ENCODE results near the gene MYZAP. TPM values are rescaled to one million over a fixed set of nuclear protein-coding genes. Genes with fewer than 3 reads are reported as not detected.

Gene MYZAP
- total and polyA plus RNA-seq, 10 of the 15 experiments (the other 5 are each of a cell fraction or from before 2014, with no cell fraction given): not detected

GRCh38 chr15:57547243-57547755 lies 44.4 kb upstream of the MYZAP start (continued):
- TF ChIP-seq ZNF592 (IDR thresholded peaks at IDR 0.05) (no peak), NFYA (IDR thresholded peaks at IDR 0.05; ENCODE audit: borderline replicate concordance, low read depth, low read length) (no peak), ZZZ3 (IDR thresholded peaks at IDR 0.05; ENCODE audit: control insufficient read depth, insufficient read length, low read depth) (no peak), HDAC6 (IDR thresholded peaks at IDR 0.05; ENCODE audit: unreplicated experiment) (no peak), ESRRA (IDR thresholded peaks at IDR 0.05; ENCODE audit: low read length) (no peak), HSF1 (IDR thresholded peaks at IDR 0.05; ENCODE audit: low read depth, low read length) (no peak), CEBPZ (IDR thresholded peaks at IDR 0.05; ENCODE audit: low read depth, low read length) (no peak), NFIC (IDR thresholded peaks at IDR 0.05; ENCODE audit: low read depth, low read length) (no peak)
- TF ChIP-seq, protein P1, sequence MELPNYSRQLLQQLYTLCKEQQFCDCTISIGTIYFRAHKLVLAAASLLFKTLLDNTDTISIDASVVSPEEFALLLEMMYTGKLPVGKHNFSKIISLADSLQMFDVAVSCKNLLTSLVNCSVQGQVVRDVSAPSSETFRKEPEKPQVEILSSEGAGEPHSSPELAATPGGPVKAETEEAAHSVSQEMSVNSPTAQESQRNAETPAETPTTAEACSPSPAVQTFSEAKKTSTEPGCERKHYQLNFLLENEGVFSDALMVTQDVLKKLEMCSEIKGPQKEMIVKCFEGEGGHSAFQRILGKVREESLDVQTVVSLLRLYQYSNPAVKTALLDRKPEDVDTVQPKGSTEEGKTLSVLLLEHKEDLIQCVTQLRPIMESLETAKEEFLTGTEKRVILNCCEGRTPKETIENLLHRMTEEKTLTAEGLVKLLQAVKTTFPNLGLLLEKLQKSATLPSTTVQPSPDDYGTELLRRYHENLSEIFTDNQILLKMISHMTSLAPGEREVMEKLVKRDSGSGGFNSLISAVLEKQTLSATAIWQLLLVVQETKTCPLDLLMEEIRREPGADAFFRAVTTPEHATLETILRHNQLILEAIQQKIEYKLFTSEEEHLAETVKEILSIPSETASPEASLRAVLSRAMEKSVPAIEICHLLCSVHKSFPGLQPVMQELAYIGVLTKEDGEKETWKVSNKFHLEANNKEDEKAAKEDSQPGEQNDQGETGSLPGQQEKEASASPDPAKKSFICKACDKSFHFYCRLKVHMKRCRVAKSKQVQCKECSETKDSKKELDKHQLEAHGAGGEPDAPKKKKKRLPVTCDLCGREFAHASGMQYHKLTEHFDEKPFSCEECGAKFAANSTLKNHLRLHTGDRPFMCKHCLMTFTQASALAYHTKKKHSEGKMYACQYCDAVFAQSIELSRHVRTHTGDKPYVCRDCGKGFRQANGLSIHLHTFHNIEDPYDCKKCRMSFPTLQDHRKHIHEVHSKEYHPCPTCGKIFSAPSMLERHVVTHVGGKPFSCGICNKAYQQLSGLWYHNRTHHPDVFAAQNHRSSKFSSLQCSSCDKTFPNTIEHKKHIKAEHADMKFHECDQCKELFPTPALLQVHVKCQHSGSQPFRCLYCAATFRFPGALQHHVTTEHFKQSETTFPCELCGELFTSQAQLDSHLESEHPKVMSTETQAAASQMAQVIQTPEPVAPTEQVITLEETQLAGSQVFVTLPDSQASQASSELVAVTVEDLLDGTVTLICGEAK (IDR thresholded peaks at IDR 0.05; ENCODE audit: borderline replicate concordance): no peak

Measured in GM12878 (cell line).